Measurements from ENCODE around the gene M1AP.

Gene M1AP

GRCh38 chr2:74572178-74572925 is 75.8 kb downstream of the M1AP start:
- DNase-seq: no peak
- no peaks in the 10 kb centered on the region for H3K9me3 ChIP-seq (replicated peaks; ENCODE audit: insufficient read depth, low read length)
- TF ChIP-seq, protein P1, sequence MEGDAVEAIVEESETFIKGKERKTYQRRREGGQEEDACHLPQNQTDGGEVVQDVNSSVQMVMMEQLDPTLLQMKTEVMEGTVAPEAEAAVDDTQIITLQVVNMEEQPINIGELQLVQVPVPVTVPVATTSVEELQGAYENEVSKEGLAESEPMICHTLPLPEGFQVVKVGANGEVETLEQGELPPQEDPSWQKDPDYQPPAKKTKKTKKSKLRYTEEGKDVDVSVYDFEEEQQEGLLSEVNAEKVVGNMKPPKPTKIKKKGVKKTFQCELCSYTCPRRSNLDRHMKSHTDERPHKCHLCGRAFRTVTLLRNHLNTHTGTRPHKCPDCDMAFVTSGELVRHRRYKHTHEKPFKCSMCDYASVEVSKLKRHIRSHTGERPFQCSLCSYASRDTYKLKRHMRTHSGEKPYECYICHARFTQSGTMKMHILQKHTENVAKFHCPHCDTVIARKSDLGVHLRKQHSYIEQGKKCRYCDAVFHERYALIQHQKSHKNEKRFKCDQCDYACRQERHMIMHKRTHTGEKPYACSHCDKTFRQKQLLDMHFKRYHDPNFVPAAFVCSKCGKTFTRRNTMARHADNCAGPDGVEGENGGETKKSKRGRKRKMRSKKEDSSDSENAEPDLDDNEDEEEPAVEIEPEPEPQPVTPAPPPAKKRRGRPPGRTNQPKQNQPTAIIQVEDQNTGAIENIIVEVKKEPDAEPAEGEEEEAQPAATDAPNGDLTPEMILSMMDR (IDR thresholded peaks at IDR 0.05; ENCODE audit: low read length): no peak
- TF ChIP-seq EZH2 (optimal IDR thresholded peaks at IDR 0.05; ENCODE audit: low read depth, low read length): no peak
- no peak for TF ChIP-seq EZH2phosphoT487 (IDR thresholded peaks at IDR 0.05; ENCODE audit: low read length)
- no peak overlapping the region for H3K9ac ChIP-seq (ENCODE audit: low read length)
- no peak overlapping the region for H3K4me2 ChIP-seq (ENCODE audit: low read depth, low read length)
- H3K4me1 ChIP-seq (ENCODE audit: low read length): peaks cover 14% of the 10 kb centered on the region
- H3K79me2 ChIP-seq (ENCODE audit: low read length): no peaks in the 10 kb centered on the region
- H4K20me1 ChIP-seq (ENCODE audit: insufficient read depth, low read length): no peaks in the 10 kb centered on the region
- H3K36me3 ChIP-seq (replicated peaks; ENCODE audit: insufficient read depth, low read length): no peaks in the 10 kb centered on the region
- H3K9me2 ChIP-seq (replicated peaks; ENCODE audit: insufficient read depth, low read length): no peaks in the 10 kb centered on the region
- H3K27ac ChIP-seq (ENCODE audit: low read length): no peak overlapping the region
- H3F3A ChIP-seq (ENCODE audit: insufficient read depth, low read length): peaks cover 10% of the 10 kb centered on the region
- H2AFZ ChIP-seq (ENCODE audit: low read length): no peak overlapping the region
- H3K27me3 ChIP-seq (replicated peaks; ENCODE audit: insufficient read depth, low read length): no peaks in the 10 kb centered on the region
- H3K4me3 ChIP-seq (ENCODE audit: low read length): no peak overlapping the region

GRCh38 chr2:74571058-74571457 is 77.1 kb downstream of the M1AP start:
- H3K4me1 ChIP-seq (ENCODE audit: low read length): peaks cover 20% of the 10 kb centered on the region
- no peaks in the 10 kb centered on the region for H3K27me3 ChIP-seq (replicated peaks; ENCODE audit: insufficient read depth, low read length)
- no peaks in the 10 kb centered on the region for H3K9me3 ChIP-seq (replicated peaks; ENCODE audit: insufficient read depth, low read length)
- H3K27ac ChIP-seq (ENCODE audit: low read length): no peak overlapping the region
- no peak overlapping the region for H3K4me2 ChIP-seq (ENCODE audit: low read depth, low read length)
- TF ChIP-seq EZH2 (optimal IDR thresholded peaks at IDR 0.05; ENCODE audit: low read depth, low read length) (no peak), EZH2phosphoT487 (IDR thresholded peaks at IDR 0.05; ENCODE audit: low read length) (no peak)
- TF ChIP-seq, protein P1 (IDR thresholded peaks at IDR 0.05; ENCODE audit: low read length): no peak
- no peak for DNase-seq
- H3K4me3 ChIP-seq (ENCODE audit: low read length): no peak overlapping the region
- H3F3A ChIP-seq (ENCODE audit: insufficient read depth, low read length): peaks cover 10% of the 10 kb centered on the region
- H2AFZ ChIP-seq (ENCODE audit: low read length): no peak overlapping the region
- no peak overlapping the region for H3K9ac ChIP-seq (ENCODE audit: low read length)
- H3K36me3 ChIP-seq (replicated peaks; ENCODE audit: insufficient read depth, low read length): no peaks in the 10 kb centered on the region
- H3K9me2 ChIP-seq (replicated peaks; ENCODE audit: insufficient read depth, low read length): no peaks in the 10 kb centered on the region
- no peaks in the 10 kb centered on the region for H4K20me1 ChIP-seq (ENCODE audit: insufficient read depth, low read length)
- H3K79me2 ChIP-seq (ENCODE audit: low read length): no peaks in the 10 kb centered on the region

GRCh38 chr2:74569686-74570085 is 78.4 kb downstream of the M1AP start:
- peaks cover 10% of the 10 kb centered on the region for H3F3A ChIP-seq (ENCODE audit: insufficient read depth, low read length)
- TF ChIP-seq EZH2 (optimal IDR thresholded peaks at IDR 0.05; ENCODE audit: low read depth, low read length): no peak
- no peak for TF ChIP-seq EZH2phosphoT487 (IDR thresholded peaks at IDR 0.05; ENCODE audit: low read length)
- TF ChIP-seq, protein P1 (IDR thresholded peaks at IDR 0.05; ENCODE audit: low read length): no peak
- H3K4me3 ChIP-seq (ENCODE audit: low read length): no peak overlapping the region

More at GRCh38 chr2:74569686-74570085, 78.4 kb downstream of the M1AP start:
- H3K27ac ChIP-seq (ENCODE audit: low read length): no peak overlapping the region
- no peaks in the 10 kb centered on the region for H3K9me3 ChIP-seq (replicated peaks; ENCODE audit: insufficient read depth, low read length)
- no peaks in the 10 kb centered on the region for H3K9me2 ChIP-seq (replicated peaks; ENCODE audit: insufficient read depth, low read length)
- no peak overlapping the region for H2AFZ ChIP-seq (ENCODE audit: low read length)
- peaks cover 20% of the 10 kb centered on the region for H3K4me1 ChIP-seq (ENCODE audit: low read length)
- no peaks in the 10 kb centered on the region for H4K20me1 ChIP-seq (ENCODE audit: insufficient read depth, low read length)
- no peak overlapping the region for H3K9ac ChIP-seq (ENCODE audit: low read length)
- no peaks in the 10 kb centered on the region for H3K79me2 ChIP-seq (ENCODE audit: low read length)
- H3K27me3 ChIP-seq (replicated peaks; ENCODE audit: insufficient read depth, low read length): no peaks in the 10 kb centered on the region
- no peak for DNase-seq
- H3K36me3 ChIP-seq (replicated peaks; ENCODE audit: insufficient read depth, low read length): no peaks in the 10 kb centered on the region
- H3K4me2 ChIP-seq (ENCODE audit: low read depth, low read length): no peak overlapping the region

Data from MM.1S (cell line).